Smooth muscle cell (in vitro differentiated cells): ENCODE data around the gene TMEM52. TPM values are rescaled to one million over a fixed set of nuclear protein-coding genes. Genes with fewer than 3 reads are reported as not detected.

Experiments used
- DNase-seq: peaks from one replicate; lab custom pipeline; 2025; ENCODE audit not compliant: unreplicated experiment; lab: John Stamatoyannopoulos, UW
- H2AFZ ChIP-seq: fragments of 200-600 bp; sonication (generic); 2 replicates; pipeline ENCODE4 v1.6.0; 2016; ENCODE audit warnings: antibody characterized with exemption, low read depth, mild to moderate bottlenecking
- H3F3A ChIP-seq: fragments of 200-600 bp; sonication (generic); 2 replicates; pipeline ENCODE4 v1.6.0; 2017; ENCODE audit warnings: antibody characterized with exemption, low read depth
- H3K27ac ChIP-seq: fragments of 200-600 bp; sonication (generic); 2 replicates; pipeline ENCODE4 v1.5.1; 2016; ENCODE audit warnings: low read depth, mild to moderate bottlenecking
- H3K27me3 ChIP-seq: fragments of 200-600 bp; sonication (generic); 2 replicates; pipeline ENCODE4 v1.6.1; 2016; ENCODE audit warnings: low read depth, mild to moderate bottlenecking
- H3K36me3 ChIP-seq: fragments of 200-600 bp; sonication (generic); 2 replicates; pipeline ENCODE4 v1.5.1; 2016; ENCODE audit warnings: low read depth
- H3K4me1 ChIP-seq: fragments of 200-600 bp; sonication (generic); 2 replicates; pipeline ENCODE4 v1.5.1; 2016; ENCODE audit warnings: low read depth
- H3K4me2 ChIP-seq: fragments of 200-600 bp; sonication (generic); 2 replicates; pipeline ENCODE4 v1.6.0; 2016; ENCODE audit warnings: mild to moderate bottlenecking
- H3K4me3 ChIP-seq: fragments of 200-600 bp; sonication (generic); 2 replicates; pipeline ENCODE4 v1.5.1; 2016; ENCODE audit warnings: mild to moderate bottlenecking
- H3K79me2 ChIP-seq: fragments of 200-600 bp; sonication (generic); 2 replicates; pipeline ENCODE4 v1.6.0; 2016; ENCODE audit warnings: low read depth, mild to moderate bottlenecking
- H3K9ac ChIP-seq: fragments of 200-600 bp; sonication (generic); 2 replicates; pipeline ENCODE4 v1.6.0; 2016; ENCODE audit warnings: low read depth
- H3K9me3 ChIP-seq: fragments of 200-600 bp; sonication (generic); replicated peaks from 2 replicates; pipeline ENCODE4 v1.5.1; 2016; ENCODE audit warnings: low read depth
- H4K20me1 ChIP-seq: fragments of 200-600 bp; sonication (generic); 2 replicates; pipeline ENCODE4 v1.6.0; 2016; ENCODE audit warnings: low read depth
- WGBS: methylation state at CpG from one replicate; pipeline ENCODE4 v1.1.7; 2016; ENCODE audit warnings: low lambda C conversion rate; 5-methylcytosine and 5-hydroxymethylcytosine counted together
- polyA plus RNA-seq: library from polyadenylated mRNA; unstranded; fragments of >200 nt; fragmentation: Nextera tagmentation; extraction: Ambion mirVana; gene quantifications from 2 replicates; pipeline ENCODE4 v1.2.1, GENCODE V29; 2016
- total RNA-seq: library from RNA; depleted of rRNA; stranded (reverse); fragments of >200 nt; gene quantifications from 2 replicates; pipeline ENCODE4 v1.2.3, GENCODE V29; 2014
- TF ChIP-seq, protein P1 (sequence below): fragments of 200-600 bp; sonication (generic); IDR thresholded peaks from 2 replicates; pipeline ENCODE4 v1.5.1; 2017; ENCODE audit warnings: borderline replicate concordance, mild to moderate bottlenecking, antibody characterized with exemption; ENCODE audit not compliant: insufficient read depth, poor library complexity, severe bottlenecking

The TMEM52 gene
- total and polyA plus RNA-seq, 2 experiments from 2014 or later: 0.18 to 1.7 TPM

DNA sequence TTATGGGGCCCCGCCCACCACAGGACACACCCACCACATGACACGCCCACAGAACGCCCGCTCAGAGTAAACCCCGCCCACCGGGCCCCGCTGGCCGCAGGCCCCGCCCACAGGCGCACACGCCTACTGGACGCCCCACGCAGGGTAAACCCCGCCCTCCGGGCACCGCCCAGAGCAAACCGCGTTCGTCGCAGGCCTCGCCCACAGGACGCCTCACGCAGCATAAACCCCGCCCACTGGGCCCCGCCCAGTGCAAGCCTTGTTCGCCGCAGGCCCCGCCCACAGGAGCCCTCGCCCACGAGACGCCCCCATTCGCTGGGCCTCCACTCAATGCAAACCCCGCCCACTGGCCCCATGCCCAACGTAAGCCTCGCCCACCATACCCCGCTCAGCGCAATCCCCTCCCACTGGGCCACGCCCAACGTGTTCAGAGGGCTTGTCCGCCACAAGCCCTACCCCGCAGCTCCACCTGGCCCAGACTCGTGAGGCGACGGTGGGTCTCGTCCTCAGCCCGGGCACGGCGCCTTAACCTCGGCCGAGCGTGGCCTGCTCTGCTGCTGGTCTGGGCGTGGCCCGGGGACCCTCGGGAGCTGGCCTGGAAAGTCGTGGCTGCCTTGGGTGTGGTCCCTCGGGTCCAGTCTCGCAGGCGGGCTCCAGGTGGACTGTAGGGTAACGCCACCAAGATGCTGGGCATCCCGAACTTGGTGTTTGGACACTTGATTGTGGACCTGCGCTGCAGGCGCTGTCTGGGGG, 401 bp upstream of the TMEM52 start:
- H3K9ac ChIP-seq: no peak overlapping the region
- no peaks in the 10 kb centered on the region for H3K27me3 ChIP-seq
- H3K4me1 ChIP-seq: peaks cover 7% of the 10 kb centered on the region
- no peaks in the 10 kb centered on the region for H3F3A ChIP-seq
- no peak overlapping the region for H3K27ac ChIP-seq
- H3K36me3 ChIP-seq: no peaks in the 10 kb centered on the region
- H4K20me1 ChIP-seq: no peaks in the 10 kb centered on the region
- 22% methylated on average over 27 of the region's 62 CpGs for WGBS
- TF ChIP-seq, protein P1, sequence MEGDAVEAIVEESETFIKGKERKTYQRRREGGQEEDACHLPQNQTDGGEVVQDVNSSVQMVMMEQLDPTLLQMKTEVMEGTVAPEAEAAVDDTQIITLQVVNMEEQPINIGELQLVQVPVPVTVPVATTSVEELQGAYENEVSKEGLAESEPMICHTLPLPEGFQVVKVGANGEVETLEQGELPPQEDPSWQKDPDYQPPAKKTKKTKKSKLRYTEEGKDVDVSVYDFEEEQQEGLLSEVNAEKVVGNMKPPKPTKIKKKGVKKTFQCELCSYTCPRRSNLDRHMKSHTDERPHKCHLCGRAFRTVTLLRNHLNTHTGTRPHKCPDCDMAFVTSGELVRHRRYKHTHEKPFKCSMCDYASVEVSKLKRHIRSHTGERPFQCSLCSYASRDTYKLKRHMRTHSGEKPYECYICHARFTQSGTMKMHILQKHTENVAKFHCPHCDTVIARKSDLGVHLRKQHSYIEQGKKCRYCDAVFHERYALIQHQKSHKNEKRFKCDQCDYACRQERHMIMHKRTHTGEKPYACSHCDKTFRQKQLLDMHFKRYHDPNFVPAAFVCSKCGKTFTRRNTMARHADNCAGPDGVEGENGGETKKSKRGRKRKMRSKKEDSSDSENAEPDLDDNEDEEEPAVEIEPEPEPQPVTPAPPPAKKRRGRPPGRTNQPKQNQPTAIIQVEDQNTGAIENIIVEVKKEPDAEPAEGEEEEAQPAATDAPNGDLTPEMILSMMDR: no peak
- DNase-seq: peak; percentile 97
- H3K79me2 ChIP-seq: no peaks in the 10 kb centered on the region
- no peak overlapping the region for H2AFZ ChIP-seq
- H3K4me3 ChIP-seq: peak overlapping the region; percentile 53
- H3K9me3 ChIP-seq: no peaks in the 10 kb centered on the region
- peak overlapping the region; percentile 90 for H3K4me2 ChIP-seq

DNA sequence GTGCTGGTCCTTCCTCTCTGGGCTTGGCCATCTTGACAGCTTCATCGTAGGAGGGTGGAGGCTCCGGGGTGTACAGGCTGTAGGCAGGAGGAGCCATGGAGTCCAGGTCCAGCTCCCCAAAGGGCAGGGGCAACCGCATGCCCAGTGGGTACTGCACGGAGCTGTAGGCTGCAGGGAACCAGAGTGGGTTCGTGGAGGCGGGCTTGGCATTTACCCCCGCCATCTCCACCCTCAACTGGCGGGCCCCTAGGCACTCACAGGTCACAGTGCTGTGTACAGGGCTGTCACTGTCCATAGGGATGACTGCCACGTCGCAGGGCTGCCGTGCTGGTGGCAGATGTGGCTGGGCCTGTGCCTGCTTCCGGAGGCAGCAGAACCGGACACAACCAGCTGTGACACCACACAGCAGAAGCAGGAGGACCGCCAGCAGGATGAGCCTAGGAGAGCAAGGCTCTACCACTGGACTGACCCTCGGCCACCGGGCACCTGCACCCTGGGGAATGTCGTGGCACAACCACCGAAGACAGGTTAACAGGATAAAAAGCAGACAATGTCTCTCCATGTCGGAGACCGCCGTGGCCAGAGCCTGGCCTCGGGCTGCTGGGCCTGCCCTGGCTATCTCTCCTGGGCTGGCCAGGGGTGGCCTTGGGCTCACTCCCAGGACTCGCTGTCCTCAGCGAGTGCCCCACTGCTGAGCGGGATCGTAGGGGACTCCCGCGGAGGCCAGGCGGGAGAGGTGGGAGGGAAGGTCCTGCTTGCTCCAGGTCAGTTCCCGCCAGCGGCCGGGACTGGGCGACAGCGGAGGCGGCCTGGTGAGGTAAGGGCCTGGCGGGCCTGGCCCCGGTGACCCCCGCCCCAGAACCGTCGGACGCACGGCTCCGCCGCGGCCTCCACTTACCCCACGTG, 831 bp downstream of the TMEM52 start:
- no peak for DNase-seq
- H3K27ac ChIP-seq: no peak overlapping the region

DNA sequence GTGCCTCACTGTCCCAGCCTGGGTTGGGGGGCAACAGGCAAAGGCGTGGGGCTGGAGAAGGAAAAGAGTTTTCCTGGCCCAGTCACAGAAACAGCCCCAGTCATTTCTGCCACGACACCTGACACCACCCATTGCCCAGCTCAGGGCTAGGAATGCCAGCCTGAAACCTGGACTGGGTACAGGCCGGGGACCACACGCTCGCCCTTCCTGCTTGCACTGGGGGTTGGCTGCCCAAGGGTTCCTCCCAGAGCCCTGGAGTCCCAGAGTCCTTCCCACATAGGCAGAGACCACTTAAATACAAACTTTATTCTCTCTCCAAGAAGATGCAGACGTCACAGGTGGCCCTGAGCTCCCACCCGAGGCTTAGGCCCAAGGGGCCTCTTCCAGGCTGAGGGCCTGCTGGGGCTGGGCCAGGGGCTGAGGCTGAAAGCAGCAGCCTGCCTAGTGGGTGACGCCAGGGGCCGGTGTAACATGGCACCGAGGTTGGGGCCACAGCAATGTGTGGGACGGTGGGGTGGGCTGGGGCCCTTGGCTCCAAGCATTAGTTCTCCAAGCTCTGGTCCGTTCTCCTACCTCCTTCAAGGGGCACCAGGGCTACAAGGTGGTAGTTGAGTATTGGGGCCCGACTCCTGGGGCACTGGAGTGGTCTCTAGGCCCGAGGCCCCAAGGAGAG, 1.6 kb downstream of the TMEM52 start:
- no peak for DNase-seq
- Histone ChIP-seq H2AFZ (no peak overlapping the region), H3K9ac (no peak overlapping the region), H4K20me1 (no peaks in the 10 kb centered on the region), H3K4me3 (no peak overlapping the region), H3K79me2 (no peaks in the 10 kb centered on the region), H3F3A (no peaks in the 10 kb centered on the region), H3K9me3 (no peaks in the 10 kb centered on the region), H3K4me2 (no peak overlapping the region), H3K4me1 (peaks cover 7% of the 10 kb centered on the region), H3K36me3 (no peaks in the 10 kb centered on the region), H3K27me3 (no peaks in the 10 kb centered on the region), H3K27ac (no peak overlapping the region)
- WGBS: 96% methylated on average over 13 of the region's 14 CpGs
- TF ChIP-seq, protein P1: no peak

More for the DNA sequence above, 831 bp downstream of the TMEM52 start:
- Histone ChIP-seq H3K4me3 (peak overlapping the region; percentile 53), H3K9me3 (no peaks in the 10 kb centered on the region), H3K36me3 (no peaks in the 10 kb centered on the region), H4K20me1 (no peaks in the 10 kb centered on the region), H3F3A (no peaks in the 10 kb centered on the region), H3K79me2 (no peaks in the 10 kb centered on the region), H3K27me3 (no peaks in the 10 kb centered on the region), H3K4me1 (peaks cover 7% of the 10 kb centered on the region), H3K9ac (no peak overlapping the region), H2AFZ (no peak overlapping the region), H3K4me2 (peak overlapping the region; percentile 90)
- TF ChIP-seq, protein P1: no peak
- 45% methylated on average over 45 of the region's 46 CpGs for WGBS
